Ishikawa (cell line): Measurements from ENCODE around the gene STARD8.

Experiments used
- CEBPB ChIP-seq: IDR thresholded peaks from 2 replicates; pipeline ENCODE4 v1.6.1; 2012
- CREB1 ChIP-seq: IDR thresholded peaks from 2 replicates; pipeline ENCODE4 v1.6.1; 2012; ENCODE audit warnings: low read depth
- EGR1 ChIP-seq: IDR thresholded peaks from 2 replicates; pipeline ENCODE4 v1.6.1; 2012
- EP300 ChIP-seq: IDR thresholded peaks from 2 replicates; pipeline ENCODE4 v1.6.1; 2012; ENCODE audit warnings: borderline replicate concordance
- FOXM1 ChIP-seq: IDR thresholded peaks from 2 replicates; pipeline ENCODE4 v1.6.1; 2012; ENCODE audit warnings: low read depth, borderline replicate concordance
- NFIC ChIP-seq: IDR thresholded peaks from 2 replicates; pipeline ENCODE4 v1.6.1; 2012
- RAD21 ChIP-seq: IDR thresholded peaks from 2 replicates; pipeline ENCODE4 v1.6.1; 2012; ENCODE audit warnings: low read depth
- TAF1 ChIP-seq: IDR thresholded peaks from 2 replicates; pipeline ENCODE4 v1.6.1; 2012; ENCODE audit warnings: low read depth, mild to moderate bottlenecking
- TCF12 ChIP-seq: IDR thresholded peaks from 2 replicates; pipeline ENCODE4 v1.6.1; 2012; ENCODE audit warnings: low read depth
- TEAD4 ChIP-seq: IDR thresholded peaks from 2 replicates; pipeline ENCODE4 v1.6.1; 2012
- YY1 ChIP-seq: IDR thresholded peaks from 2 replicates; pipeline ENCODE4 v1.6.1; 2012; ENCODE audit warnings: low read depth
- ZBTB7A ChIP-seq: IDR thresholded peaks from 2 replicates; pipeline ENCODE4 v1.6.1; 2012; ENCODE audit warnings: low read depth
- TF ChIP-seq, protein P1 (sequence below): IDR thresholded peaks from 2 replicates; pipeline ENCODE4 v1.6.1; 2012; ENCODE audit warnings: low read depth, mild to moderate bottlenecking
- TF ChIP-seq, protein P2 (sequence below): IDR thresholded peaks from 2 replicates; pipeline ENCODE4 v1.6.1; 2012
- TF ChIP-seq, protein P3 (sequence below): IDR thresholded peaks from 2 replicates; pipeline ENCODE4 v1.6.1; 2012

Gene STARD8

DNA sequence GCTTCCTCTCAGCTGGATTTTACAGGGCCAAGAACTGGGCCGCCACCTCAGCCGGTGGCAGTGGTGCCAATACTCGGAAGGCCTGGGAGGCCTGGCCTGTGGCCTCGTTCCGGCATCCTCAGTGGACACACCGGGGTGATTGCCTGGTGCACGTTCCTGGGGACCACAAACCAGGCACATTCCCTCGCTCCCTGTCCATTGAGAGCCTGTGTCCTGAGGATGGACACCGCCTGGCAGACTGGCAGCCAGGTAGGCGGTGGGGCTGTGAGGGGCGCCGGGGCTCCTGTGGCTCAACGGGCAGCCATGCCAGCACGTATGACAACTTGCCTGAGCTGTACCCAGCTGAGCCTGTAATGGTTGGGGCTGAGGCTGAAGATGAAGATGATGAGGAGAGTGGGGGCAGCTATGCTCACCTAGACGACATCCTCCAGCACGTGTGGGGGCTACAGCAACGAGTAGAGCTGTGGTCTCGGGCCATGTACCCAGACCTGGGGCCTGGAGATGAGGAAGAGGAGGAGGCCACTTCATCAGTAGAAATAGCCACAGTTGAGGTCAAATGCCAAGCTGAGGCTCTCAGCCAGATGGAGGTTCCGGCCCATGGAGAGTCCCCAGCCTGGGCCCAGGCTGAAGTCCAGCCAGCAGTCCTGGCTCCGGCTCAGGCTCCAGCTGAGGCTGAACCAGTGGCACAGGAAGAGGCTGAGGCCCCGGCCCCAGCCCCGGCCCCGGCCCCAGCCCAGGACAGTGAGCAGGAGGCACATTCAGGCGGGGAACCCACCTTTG, 70.4 kb downstream of the STARD8 start:
- TF ChIP-seq NFIC (no peak), CEBPB (no peak)
- TF ChIP-seq, protein P1, sequence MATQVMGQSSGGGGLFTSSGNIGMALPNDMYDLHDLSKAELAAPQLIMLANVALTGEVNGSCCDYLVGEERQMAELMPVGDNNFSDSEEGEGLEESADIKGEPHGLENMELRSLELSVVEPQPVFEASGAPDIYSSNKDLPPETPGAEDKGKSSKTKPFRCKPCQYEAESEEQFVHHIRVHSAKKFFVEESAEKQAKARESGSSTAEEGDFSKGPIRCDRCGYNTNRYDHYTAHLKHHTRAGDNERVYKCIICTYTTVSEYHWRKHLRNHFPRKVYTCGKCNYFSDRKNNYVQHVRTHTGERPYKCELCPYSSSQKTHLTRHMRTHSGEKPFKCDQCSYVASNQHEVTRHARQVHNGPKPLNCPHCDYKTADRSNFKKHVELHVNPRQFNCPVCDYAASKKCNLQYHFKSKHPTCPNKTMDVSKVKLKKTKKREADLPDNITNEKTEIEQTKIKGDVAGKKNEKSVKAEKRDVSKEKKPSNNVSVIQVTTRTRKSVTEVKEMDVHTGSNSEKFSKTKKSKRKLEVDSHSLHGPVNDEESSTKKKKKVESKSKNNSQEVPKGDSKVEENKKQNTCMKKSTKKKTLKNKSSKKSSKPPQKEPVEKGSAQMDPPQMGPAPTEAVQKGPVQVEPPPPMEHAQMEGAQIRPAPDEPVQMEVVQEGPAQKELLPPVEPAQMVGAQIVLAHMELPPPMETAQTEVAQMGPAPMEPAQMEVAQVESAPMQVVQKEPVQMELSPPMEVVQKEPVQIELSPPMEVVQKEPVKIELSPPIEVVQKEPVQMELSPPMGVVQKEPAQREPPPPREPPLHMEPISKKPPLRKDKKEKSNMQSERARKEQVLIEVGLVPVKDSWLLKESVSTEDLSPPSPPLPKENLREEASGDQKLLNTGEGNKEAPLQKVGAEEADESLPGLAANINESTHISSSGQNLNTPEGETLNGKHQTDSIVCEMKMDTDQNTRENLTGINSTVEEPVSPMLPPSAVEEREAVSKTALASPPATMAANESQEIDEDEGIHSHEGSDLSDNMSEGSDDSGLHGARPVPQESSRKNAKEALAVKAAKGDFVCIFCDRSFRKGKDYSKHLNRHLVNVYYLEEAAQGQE: no peak

DNA sequence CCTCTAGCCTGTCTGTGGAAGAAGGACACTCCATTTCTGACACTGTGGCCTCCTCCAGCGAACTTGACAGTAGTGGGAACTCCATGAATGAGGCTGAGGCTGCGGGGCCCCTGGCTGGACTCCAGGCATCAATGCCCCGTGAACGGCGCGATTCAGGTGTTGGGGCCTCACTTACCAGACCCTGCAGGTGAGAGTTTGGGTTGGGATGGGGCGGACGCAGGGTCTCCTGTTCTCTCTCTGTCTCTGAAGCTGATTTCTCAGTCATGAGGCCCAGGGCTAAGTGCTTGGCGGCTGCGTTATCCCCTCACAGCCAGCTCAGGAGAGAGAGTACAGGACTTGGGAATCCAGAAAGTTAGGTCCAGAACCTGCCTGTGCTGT, 71.0 kb downstream of the STARD8 start:
- TF ChIP-seq EP300 (no peak), CREB1 (no peak), TAF1 (no peak), TCF12 (no peak), RAD21 (no peak), ZBTB7A (no peak), EGR1 (no peak), YY1 (no peak), FOXM1 (no peak), CEBPB (no peak), NFIC (no peak), TEAD4 (no peak)
- TF ChIP-seq, protein P1: no peak
- TF ChIP-seq, protein P2, sequence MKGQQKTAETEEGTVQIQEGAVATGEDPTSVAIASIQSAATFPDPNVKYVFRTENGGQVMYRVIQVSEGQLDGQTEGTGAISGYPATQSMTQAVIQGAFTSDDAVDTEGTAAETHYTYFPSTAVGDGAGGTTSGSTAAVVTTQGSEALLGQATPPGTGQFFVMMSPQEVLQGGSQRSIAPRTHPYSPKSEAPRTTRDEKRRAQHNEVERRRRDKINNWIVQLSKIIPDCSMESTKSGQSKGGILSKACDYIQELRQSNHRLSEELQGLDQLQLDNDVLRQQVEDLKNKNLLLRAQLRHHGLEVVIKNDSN: no peak
- TF ChIP-seq, protein P3, sequence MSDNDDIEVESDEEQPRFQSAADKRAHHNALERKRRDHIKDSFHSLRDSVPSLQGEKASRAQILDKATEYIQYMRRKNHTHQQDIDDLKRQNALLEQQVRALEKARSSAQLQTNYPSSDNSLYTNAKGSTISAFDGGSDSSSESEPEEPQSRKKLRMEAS: no peak

DNA sequence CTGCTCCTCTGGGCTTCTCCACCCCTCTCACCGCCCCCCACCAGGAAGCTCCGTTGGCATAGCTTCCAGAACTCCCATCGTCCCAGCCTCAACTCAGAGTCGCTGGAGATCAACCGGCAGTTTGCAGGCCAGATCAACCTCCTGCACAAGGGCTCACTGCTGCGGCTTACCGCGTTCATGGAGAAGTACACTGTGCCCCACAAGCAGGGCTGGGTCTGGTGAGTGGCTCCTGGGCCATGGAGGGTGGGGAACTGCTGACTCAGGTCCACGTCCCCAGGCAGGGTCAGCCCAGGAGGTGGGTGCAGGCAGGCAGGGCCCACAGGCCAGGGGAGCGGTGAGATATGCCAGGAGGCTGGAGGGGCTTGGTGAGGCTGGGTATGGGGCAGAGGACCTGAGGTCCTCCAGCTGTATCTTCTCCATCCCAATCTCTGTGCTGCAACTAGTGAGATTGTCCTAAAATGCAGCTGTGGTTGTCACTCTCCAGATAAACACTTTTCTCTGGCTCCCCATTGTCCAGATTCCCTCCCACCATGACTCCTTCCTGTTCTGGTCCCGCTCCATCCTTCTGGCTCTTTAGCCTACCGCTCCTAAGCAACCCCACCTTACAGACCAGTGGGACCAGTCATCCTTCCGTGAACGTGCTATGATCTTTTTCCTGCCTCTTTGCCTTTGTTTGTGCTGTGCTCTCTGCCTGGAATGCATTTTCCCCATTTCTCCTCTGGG, 71.9 kb downstream of the STARD8 start:
- TF ChIP-seq YY1: no peak
- TF ChIP-seq EGR1: no peak
- TF ChIP-seq, protein P3: no peak
- no peak for TF ChIP-seq CEBPB
- TF ChIP-seq ZBTB7A: no peak
- no peak for TF ChIP-seq CREB1
- TF ChIP-seq EP300: no peak
- no peak for TF ChIP-seq NFIC
- TF ChIP-seq, protein P2: no peak
- TF ChIP-seq TEAD4: no peak

DNA sequence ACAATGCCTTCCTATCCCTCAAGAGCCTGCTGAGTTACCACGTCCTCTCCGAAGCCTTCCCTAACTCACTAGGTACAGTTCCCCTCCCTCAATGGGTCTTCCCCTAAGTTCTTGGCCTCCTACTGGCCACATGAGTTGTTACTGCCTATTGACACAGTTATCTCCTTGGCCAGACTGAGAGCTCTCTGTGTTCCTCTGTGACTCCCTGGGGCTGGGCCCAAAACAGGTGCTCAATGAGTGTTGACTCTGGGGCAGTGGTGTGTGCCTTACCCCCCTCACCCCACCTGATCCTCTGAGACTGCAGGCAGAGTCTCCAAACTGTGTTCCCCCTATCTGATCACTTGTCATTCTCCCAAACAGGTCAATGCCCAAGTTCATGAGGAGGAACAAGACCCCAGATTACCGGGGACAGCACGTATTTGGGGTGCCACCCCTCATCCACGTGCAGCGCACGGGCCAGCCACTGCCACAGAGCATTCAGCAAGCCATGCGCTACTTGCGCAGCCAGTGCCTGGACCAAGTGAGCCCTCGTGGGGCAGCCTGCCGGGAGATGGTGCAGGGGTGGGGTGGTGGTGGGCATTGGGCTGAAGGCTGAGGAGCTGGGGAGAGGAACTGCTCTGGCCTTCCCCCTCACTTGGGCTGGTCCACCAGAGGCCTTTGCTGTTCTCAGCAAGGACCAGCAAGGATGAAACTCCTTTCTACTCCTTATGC, 72.6 kb downstream of the STARD8 start:
- TF ChIP-seq ZBTB7A (no peak), EGR1 (no peak), TCF12 (no peak), TEAD4 (no peak), CEBPB (no peak), YY1 (no peak), FOXM1 (no peak), TAF1 (no peak), CREB1 (no peak), RAD21 (no peak)
- TF ChIP-seq, protein P2: no peak
- TF ChIP-seq, protein P3: no peak
- TF ChIP-seq, protein P1: no peak
